Left ventricle myocardium inferior (tissue), 1 donor: Measurements from ENCODE around the gene NPTX1. TPM values are rescaled to one million over a fixed set of nuclear protein-coding genes. Genes with fewer than 3 reads are reported as not detected.

Experiments
- DNase-seq: peaks from one replicate; pipeline ENCODE4 v3.0.0-alpha.2; 2020
- H3K27ac ChIP-seq: fragments of 200-600 bp; replicated peaks from 2 replicates; pipeline ENCODE4 v1.8.0; 2021
- H3K27me3 ChIP-seq: fragments of 200-600 bp; 2 replicates; pipeline ENCODE4 v1.8.0; 2021; ENCODE audit warnings: low read depth
- H3K36me3 ChIP-seq: fragments of 200-600 bp; 2 replicates; pipeline ENCODE4 v1.8.0; 2021
- H3K4me1 ChIP-seq: fragments of 200-600 bp; 2 replicates; pipeline ENCODE4 v1.8.0; 2021
- H3K4me3 ChIP-seq: fragments of 200-600 bp; 2 replicates; pipeline ENCODE4 v1.8.0; 2021; ENCODE audit warnings: mild to moderate bottlenecking, moderate library complexity
- H3K9me3 ChIP-seq: fragments of 200-600 bp; replicated peaks from 2 replicates; pipeline ENCODE4 v1.8.0; 2021
- CTCF ChIP-seq: fragments of 200-600 bp; IDR thresholded peaks from 2 replicates; pipeline ENCODE4 v1.8.0; 2021; ENCODE audit warnings: antibody characterized with exemption, mild to moderate bottlenecking, borderline replicate concordance
- intact Hi-C: fragments of 100-400 bp; cut with micrococcal nuclease; formaldehyde crosslinking; loops from one replicate; pipeline ENCODE4 v1.11.0; 2022
- total RNA-seq: library from RNA; stranded (reverse); fragmentation: NEBNext Ultra II Directional; extraction: Animal tissue kit (Norgen Biotek cat#: 25700); gene quantifications from one replicate; pipeline ENCODE4 v1.2.1, GENCODE V29; 2021
- donor health status: DM: no; HTN: yes; CAD: no; lungs with severe emphysema.

NPTX1 gene
- total RNA-seq, 1 donor from 2014 or later = not detected

- intact Hi-C loops = no loop called here
- Histone ChIP-seq H3K4me1 (peaks cover 8% of the 10 kb centered on the region), H3K4me3 (no peak overlapping the region), H3K9me3 (no peaks in the 10 kb centered on the region), H3K36me3 (no peaks in the 10 kb centered on the region), H3K27me3 (no peaks in the 10 kb centered on the region), H3K27ac (no peak overlapping the region)
- no peak for DNase-seq
- no peak for TF ChIP-seq CTCF
Observed at GRCh38 chr17:80431246-80432195, 44.9 kb downstream of the NPTX1 start.

GRCh38 chr17:80430446-80431245 lies 45.8 kb downstream of the NPTX1 start:
- H3K36me3 ChIP-seq = no peaks in the 10 kb centered on the region
- H3K27ac ChIP-seq = no peak overlapping the region
- H3K27me3 ChIP-seq = no peaks in the 10 kb centered on the region
- intact Hi-C loops = no loop called here
- H3K4me3 ChIP-seq = no peak overlapping the region
- H3K9me3 ChIP-seq = no peaks in the 10 kb centered on the region
- H3K4me1 ChIP-seq = peaks cover 8% of the 10 kb centered on the region
- TF ChIP-seq CTCF = no peak
- DNase-seq = no peak

GRCh38 chr17:80429356-80430275 lies 46.8 kb downstream of the NPTX1 start:
- Histone ChIP-seq H3K4me1 (peaks cover 8% of the 10 kb centered on the region), H3K9me3 (no peaks in the 10 kb centered on the region), H3K27ac (no peak overlapping the region), H3K4me3 (no peak overlapping the region), H3K36me3 (no peaks in the 10 kb centered on the region), H3K27me3 (no peaks in the 10 kb centered on the region)
- intact Hi-C loops = loop anchor here (10.0 kb wide), 1 partner anchor 555 kb away; no protein-coding TSS in a partner anchor
- TF ChIP-seq CTCF = no peak
- no peak for DNase-seq

GRCh38 chr17:80428796-80429195 lies 47.6 kb downstream of the NPTX1 start:
- no peak for DNase-seq
- intact Hi-C loops = loop anchor here (10.0 kb wide), 1 partner anchor 556 kb away; no protein-coding TSS in a partner anchor
- Histone ChIP-seq H3K36me3 (no peaks in the 10 kb centered on the region), H3K4me1 (peaks cover 9% of the 10 kb centered on the region), H3K9me3 (no peaks in the 10 kb centered on the region), H3K4me3 (no peak overlapping the region), H3K27ac (no peak overlapping the region), H3K27me3 (no peaks in the 10 kb centered on the region)
- TF ChIP-seq CTCF = no peak
